WI38 (cell line): ENCODE measurements around the gene PDE1A.

Source experiments
- H3K4me3 ChIP-seq: 2 replicates; pipeline ENCODE4 v1.5.1; 2011; ENCODE audit warnings: low read depth, mild to moderate bottlenecking, control low read depth, low read length
- CTCF ChIP-seq: IDR thresholded peaks from 2 replicates; pipeline ENCODE4 v1.5.1; 2012; ENCODE audit warnings: low read depth, mild to moderate bottlenecking, control low read depth, low read length

Gene PDE1A

DNA sequence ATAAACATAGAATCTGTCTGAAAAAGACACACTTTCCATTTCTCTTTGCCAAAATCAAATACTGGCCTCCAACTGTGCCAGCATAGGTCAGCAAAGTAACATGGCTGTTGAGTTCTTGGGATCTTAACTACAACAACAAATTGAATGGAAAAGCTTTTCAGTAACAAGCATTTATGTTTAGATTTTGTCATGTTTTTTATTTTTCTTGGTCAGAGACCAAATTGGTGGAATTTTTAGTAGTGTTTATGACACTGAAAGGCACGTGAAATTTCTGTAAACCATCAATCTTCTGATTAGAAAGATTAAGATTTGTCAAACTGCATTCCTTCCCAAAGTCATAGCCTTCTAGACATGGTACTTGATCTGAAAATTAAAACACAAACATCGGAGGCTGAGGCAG is 77.6 kb downstream of the PDE1A start:
- TF ChIP-seq CTCF, result no peak

GRCh38 chr2:182345384-182345783 is 81.5 kb downstream of the PDE1A start:
- TF ChIP-seq CTCF, result no peak
- H3K4me3 ChIP-seq, result no peak overlapping the region

More for the DNA sequence above, 77.6 kb downstream of the PDE1A start:
- H3K4me3 ChIP-seq, result no peak overlapping the region

DNA sequence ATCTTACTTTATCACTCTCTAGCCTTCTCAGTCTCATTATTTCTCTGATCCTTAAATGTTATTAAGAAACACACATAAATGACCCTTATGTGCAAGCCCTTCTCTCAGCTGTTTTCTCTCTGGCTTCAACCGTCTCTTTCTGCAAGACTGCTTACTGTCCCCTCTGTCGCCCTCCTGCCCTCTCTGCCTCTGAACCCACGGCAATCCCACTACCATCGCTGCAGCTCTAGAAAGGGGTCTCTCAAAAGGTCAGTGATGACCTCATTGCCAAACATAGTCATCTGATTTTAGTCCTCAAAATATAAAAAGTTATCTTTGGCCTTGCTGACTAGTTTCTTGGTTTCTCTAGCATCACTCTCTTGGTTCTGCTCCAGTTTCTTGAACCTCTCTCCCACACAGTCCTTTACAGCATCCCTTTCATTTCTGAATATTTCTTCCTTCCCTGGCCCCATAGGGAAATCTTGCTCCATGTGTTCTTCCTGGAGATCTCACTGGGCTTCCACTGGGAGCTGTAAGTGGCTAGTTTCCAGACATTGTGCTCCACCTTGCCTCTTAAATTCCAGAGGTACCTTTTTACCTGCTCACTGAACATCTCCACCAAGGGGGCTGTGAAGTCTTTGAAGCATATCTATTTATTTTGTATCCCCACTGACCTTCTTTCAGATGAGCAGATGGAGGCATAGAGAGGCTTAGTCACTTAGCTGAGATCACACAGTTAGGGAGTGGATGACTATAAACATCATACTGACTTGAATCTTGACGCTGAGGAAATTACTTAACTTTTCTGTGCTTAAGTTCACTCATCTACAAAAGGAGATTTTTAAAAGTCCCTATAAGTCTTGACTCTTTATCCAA is 96.2 kb downstream of the PDE1A start:
- H3K4me3 ChIP-seq, result no peak overlapping the region
- TF ChIP-seq CTCF, result no peak

DNA sequence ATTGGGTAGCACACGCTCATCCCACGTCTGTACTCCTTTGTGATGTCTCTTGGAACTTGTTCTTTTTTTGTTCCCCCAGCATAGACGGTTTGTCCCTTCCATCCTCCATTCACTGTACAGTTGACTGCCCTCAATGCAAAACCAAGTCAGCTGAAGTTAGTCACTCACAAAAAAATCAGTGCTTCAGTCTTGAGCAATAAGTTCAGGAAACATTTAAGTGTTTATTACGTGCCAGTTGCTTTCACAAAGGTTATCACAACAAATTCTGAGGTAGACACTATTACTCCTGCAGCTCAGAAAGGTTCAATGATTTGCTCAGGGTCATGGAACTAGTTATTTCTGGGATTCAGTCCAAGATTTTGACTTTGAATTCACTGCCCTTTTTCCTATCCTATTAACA is 102.2 kb downstream of the PDE1A start:
- no peak for TF ChIP-seq CTCF
- no peak overlapping the region for H3K4me3 ChIP-seq

GRCh38 chr2:182321096-182321495 is 105.7 kb downstream of the PDE1A start:
- H3K4me3 ChIP-seq, result no peak overlapping the region
- no peak for TF ChIP-seq CTCF

- no peak overlapping the region for H3K4me3 ChIP-seq
- TF ChIP-seq CTCF, result no peak
Measured at GRCh38 chr2:182319556-182320505, 107.0 kb downstream of the PDE1A start.
